MM.1S (cell line): ENCODE data around the gene SKP2.

Source experiments
- CTCF ChIP-seq: fragments of 300-600 bp; sonication (generic); IDR thresholded peaks from 2 replicates; pipeline ENCODE4 v1.5.1; 2016; ENCODE audit warnings: antibody characterized with exemption, low read length, mixed read lengths
- EZH2 ChIP-seq: fragments of 300-600 bp; sonication (generic); optimal IDR thresholded peaks from 2 replicates; pipeline ENCODE3; 2017; ENCODE audit warnings: low read depth, mild to moderate bottlenecking, antibody characterized with exemption, low read length, mixed read lengths

GRCh38 chr5:36208786-36209185 lies 56.9 kb downstream of the SKP2 start:
- TF ChIP-seq CTCF (no peak), EZH2 (no peak)
